ENCODE data around the gene NETO2.

GRCh38 chr16:47046726-47047523 lies 96.8 kb downstream of the NETO2 start:
- TF ChIP-seq CTCF (conservative IDR thresholded peaks at IDR 0.05) = no peak
- no peak for TF ChIP-seq EZH2 (IDR thresholded peaks at IDR 0.05; ENCODE audit: low read depth)

Data from PC-9 (cell line).